Smooth muscle cell (in vitro differentiated cells): ENCODE results near the gene ATPAF2. TPM values are rescaled to one million over a fixed set of nuclear protein-coding genes. Genes with fewer than 3 reads are reported as not detected.

Source experiments
- DNase-seq: peaks from one replicate; lab custom pipeline; 2025; ENCODE audit not compliant: unreplicated experiment; lab: John Stamatoyannopoulos, UW
- H2AFZ ChIP-seq: fragments of 200-600 bp; sonication (generic); 2 replicates; pipeline ENCODE4 v1.6.0; 2016; ENCODE audit warnings: antibody characterized with exemption, low read depth, mild to moderate bottlenecking
- H3F3A ChIP-seq: fragments of 200-600 bp; sonication (generic); 2 replicates; pipeline ENCODE4 v1.6.0; 2017; ENCODE audit warnings: antibody characterized with exemption, low read depth
- H3K27ac ChIP-seq: fragments of 200-600 bp; sonication (generic); 2 replicates; pipeline ENCODE4 v1.5.1; 2016; ENCODE audit warnings: low read depth, mild to moderate bottlenecking
- H3K27me3 ChIP-seq: fragments of 200-600 bp; sonication (generic); 2 replicates; pipeline ENCODE4 v1.6.1; 2016; ENCODE audit warnings: low read depth, mild to moderate bottlenecking
- H3K36me3 ChIP-seq: fragments of 200-600 bp; sonication (generic); 2 replicates; pipeline ENCODE4 v1.5.1; 2016; ENCODE audit warnings: low read depth
- H3K4me1 ChIP-seq: fragments of 200-600 bp; sonication (generic); 2 replicates; pipeline ENCODE4 v1.5.1; 2016; ENCODE audit warnings: low read depth
- H3K4me2 ChIP-seq: fragments of 200-600 bp; sonication (generic); 2 replicates; pipeline ENCODE4 v1.6.0; 2016; ENCODE audit warnings: mild to moderate bottlenecking
- H3K4me3 ChIP-seq: fragments of 200-600 bp; sonication (generic); 2 replicates; pipeline ENCODE4 v1.5.1; 2016; ENCODE audit warnings: mild to moderate bottlenecking
- H3K79me2 ChIP-seq: fragments of 200-600 bp; sonication (generic); 2 replicates; pipeline ENCODE4 v1.6.0; 2016; ENCODE audit warnings: low read depth, mild to moderate bottlenecking
- H3K9ac ChIP-seq: fragments of 200-600 bp; sonication (generic); 2 replicates; pipeline ENCODE4 v1.6.0; 2016; ENCODE audit warnings: low read depth
- H3K9me3 ChIP-seq: fragments of 200-600 bp; sonication (generic); replicated peaks from 2 replicates; pipeline ENCODE4 v1.5.1; 2016; ENCODE audit warnings: low read depth
- H4K20me1 ChIP-seq: fragments of 200-600 bp; sonication (generic); 2 replicates; pipeline ENCODE4 v1.6.0; 2016; ENCODE audit warnings: low read depth
- WGBS: methylation state at CpG from one replicate; pipeline ENCODE4 v1.1.7; 2016; ENCODE audit warnings: low lambda C conversion rate; 5-methylcytosine and 5-hydroxymethylcytosine counted together
- polyA plus RNA-seq: library from polyadenylated mRNA; unstranded; fragments of >200 nt; fragmentation: Nextera tagmentation; extraction: Ambion mirVana; gene quantifications from 2 replicates; pipeline ENCODE4 v1.2.1, GENCODE V29; 2016
- total RNA-seq: library from RNA; depleted of rRNA; stranded (reverse); fragments of >200 nt; gene quantifications from 2 replicates; pipeline ENCODE4 v1.2.3, GENCODE V29; 2014
- TF ChIP-seq, protein P1 (sequence below): fragments of 200-600 bp; sonication (generic); IDR thresholded peaks from 2 replicates; pipeline ENCODE4 v1.5.1; 2017; ENCODE audit warnings: borderline replicate concordance, mild to moderate bottlenecking, antibody characterized with exemption; ENCODE audit not compliant: insufficient read depth, poor library complexity, severe bottlenecking

The ATPAF2 gene
- total RNA-seq = 9.8 and 32.3 TPM in 2 replicates
- 31.0 and 51.9 TPM in 2 replicates for polyA plus RNA-seq

DNA sequence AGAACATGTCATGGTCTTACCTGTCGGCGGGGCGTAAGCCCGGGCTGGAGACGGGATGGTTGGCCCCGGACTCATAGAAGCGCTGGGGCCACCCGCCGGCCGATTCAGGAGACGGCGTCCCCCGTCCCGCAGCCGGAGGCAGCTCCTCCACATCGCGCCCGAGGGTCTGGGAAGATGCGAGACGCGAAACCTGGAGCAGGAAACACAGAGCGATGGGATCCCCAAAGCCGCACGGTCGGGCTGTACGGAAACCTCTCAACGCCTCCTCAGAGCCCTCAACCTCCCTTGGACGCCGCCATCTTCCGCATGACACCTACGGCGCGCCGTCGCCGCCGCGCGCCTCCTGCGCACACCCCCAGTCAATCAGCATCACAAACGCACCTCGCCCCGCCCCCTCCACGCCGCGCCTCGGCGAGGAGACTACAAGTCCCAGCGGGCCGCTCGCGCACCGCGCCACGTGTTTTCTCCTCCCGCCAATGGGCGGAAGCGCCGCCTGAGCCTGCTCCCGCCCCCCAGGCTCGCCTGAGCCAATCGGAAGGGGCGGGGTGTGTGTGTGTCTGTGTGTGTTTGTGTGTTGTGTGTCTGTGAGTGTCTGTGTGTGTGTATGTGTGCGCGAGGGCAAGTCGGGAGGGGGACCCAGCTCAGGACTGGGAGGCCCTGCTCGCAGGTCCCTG, at the start of gene ATPAF2, which contains the start of gene GID4:
TSS of gene ATPAF2 (minus strand) at position 308 of the 674 bp plus-strand sequence. CDS start at position 153, 155 bp downstream.
TSS of gene GID4 (plus strand) at position 548 of the 674 bp plus-strand sequence. CDS start at position 605, 57 bp downstream.
- no peaks in the 10 kb centered on the region for H3K9me3 ChIP-seq
- no peaks in the 10 kb centered on the region for H3K27me3 ChIP-seq
- TF ChIP-seq, protein P1, sequence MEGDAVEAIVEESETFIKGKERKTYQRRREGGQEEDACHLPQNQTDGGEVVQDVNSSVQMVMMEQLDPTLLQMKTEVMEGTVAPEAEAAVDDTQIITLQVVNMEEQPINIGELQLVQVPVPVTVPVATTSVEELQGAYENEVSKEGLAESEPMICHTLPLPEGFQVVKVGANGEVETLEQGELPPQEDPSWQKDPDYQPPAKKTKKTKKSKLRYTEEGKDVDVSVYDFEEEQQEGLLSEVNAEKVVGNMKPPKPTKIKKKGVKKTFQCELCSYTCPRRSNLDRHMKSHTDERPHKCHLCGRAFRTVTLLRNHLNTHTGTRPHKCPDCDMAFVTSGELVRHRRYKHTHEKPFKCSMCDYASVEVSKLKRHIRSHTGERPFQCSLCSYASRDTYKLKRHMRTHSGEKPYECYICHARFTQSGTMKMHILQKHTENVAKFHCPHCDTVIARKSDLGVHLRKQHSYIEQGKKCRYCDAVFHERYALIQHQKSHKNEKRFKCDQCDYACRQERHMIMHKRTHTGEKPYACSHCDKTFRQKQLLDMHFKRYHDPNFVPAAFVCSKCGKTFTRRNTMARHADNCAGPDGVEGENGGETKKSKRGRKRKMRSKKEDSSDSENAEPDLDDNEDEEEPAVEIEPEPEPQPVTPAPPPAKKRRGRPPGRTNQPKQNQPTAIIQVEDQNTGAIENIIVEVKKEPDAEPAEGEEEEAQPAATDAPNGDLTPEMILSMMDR = no peak
- peaks cover 58% of the 10 kb centered on the region for H3K79me2 ChIP-seq
- H3K4me2 ChIP-seq = peak within 1 kb of the TSS; percentile 95
- H3K4me3 ChIP-seq = peak within 1 kb of the TSS; percentile 84
- H3K9ac ChIP-seq = peak within 1 kb of the TSS; percentile 81
- H3K27ac ChIP-seq = peak within 1 kb of the TSS; percentile 30
- WGBS = 1% methylated on average over 62 of the region's 67 CpGs
- DNase-seq = peak; percentile 96
- peaks cover 16% of the 10 kb centered on the region for H4K20me1 ChIP-seq
- H3F3A ChIP-seq = no peaks in the 10 kb centered on the region
- H3K36me3 ChIP-seq = no peaks in the 10 kb centered on the region
- peak within 1 kb of the TSS; percentile 97 for H2AFZ ChIP-seq
- peaks cover 14% of the 10 kb centered on the region for H3K4me1 ChIP-seq

DNA sequence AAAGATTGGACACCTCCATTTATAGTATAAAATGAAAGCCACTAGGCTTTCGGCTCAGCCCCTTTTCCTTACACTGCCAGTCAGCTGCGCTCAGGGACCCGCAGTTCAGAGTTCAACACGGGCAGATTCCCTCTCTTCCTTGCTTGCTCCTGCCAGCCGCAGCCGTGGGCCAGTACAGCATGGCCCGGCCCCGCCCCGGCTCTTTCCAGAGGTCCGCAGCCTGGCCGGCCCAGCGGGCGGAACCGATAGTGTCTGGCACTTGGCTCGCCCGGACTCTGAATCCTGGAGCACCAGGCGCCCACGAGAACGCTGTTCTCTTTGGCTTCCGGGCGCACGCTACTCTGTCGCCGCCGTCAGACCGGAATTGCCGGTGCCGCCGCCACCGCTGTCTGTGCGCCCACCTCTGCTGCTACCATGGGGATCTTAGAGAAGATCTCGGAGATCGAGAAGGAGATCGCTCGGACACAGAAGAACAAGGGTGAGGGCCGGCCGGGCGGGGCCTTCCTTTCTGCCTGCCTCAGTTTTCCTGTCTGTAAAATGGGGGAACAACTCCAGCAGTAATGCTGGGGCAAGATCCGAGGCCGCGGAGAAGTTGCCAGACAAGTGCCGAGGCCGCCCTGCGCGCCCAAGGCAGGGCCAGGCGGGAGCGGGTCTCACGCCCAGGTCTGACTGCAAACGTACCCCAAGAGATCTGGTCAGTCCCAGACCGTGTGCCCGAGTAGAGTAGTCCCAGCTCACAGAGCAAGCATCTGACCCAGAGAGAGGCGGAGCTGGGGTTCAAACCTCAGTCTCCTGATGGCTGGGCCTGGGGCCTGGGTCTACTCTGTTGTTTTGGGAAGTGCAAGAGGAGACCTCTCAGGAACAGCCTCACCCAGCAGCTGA, 48.9 kb upstream of the ATPAF2 start, which contains the start of gene DRG2:
TSS of gene DRG2 (plus strand) at position 339 of the 882 bp plus-strand sequence. CDS start at position 415, 76 bp downstream.
- H3K27me3 ChIP-seq = no peaks in the 10 kb centered on the region
- peak within 1 kb of the TSS; percentile 71 for H2AFZ ChIP-seq
- peaks cover 5% of the 10 kb centered on the region for H3K79me2 ChIP-seq
- no peaks in the 10 kb centered on the region for H3K9me3 ChIP-seq
- H3K9ac ChIP-seq = peak within 1 kb of the TSS; percentile 83
- H3K36me3 ChIP-seq = no peaks in the 10 kb centered on the region
- H3K4me2 ChIP-seq = peak within 1 kb of the TSS; percentile 86
- no peaks in the 10 kb centered on the region for H4K20me1 ChIP-seq
- H3F3A ChIP-seq = no peaks in the 10 kb centered on the region
- peak within 1 kb of the TSS; percentile 84 for H3K4me3 ChIP-seq
- H3K4me1 ChIP-seq = peaks cover 7% of the 10 kb centered on the region
- 3% methylated on average over 52 of the region's 52 CpGs for WGBS
- peak; percentile 75 for DNase-seq
- H3K27ac ChIP-seq = peak within 1 kb of the TSS; percentile 63
- TF ChIP-seq, protein P1 = no peak

DNA sequence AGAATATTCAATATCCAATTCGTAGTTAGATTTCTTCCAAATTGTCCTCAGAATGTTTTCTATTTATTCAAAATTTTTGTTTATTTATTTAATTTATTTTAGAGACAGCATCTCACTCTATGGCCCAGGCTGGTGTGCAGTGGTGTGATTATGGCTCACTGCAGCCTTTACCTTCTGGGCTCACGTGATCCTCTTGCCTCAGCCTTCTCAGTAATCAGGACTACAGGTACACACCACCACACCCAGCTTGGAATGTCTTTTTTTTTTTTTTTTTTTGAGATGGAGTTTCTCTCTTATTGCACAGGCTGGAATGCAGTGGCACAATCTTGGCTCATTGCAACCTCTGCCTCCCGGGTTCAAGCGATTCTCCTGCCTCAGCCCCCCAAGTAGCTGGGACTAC, 45.3 kb upstream of the ATPAF2 start:
- TF ChIP-seq, protein P1 = no peak
- H3F3A ChIP-seq = no peaks in the 10 kb centered on the region
- H3K4me1 ChIP-seq = peaks cover 7% of the 10 kb centered on the region
- DNase-seq = no peak
- WGBS = 90% methylated on average over 4 of the region's 4 CpGs
- H3K4me2 ChIP-seq = no peak overlapping the region
- no peaks in the 10 kb centered on the region for H3K9me3 ChIP-seq
- H3K27me3 ChIP-seq = no peaks in the 10 kb centered on the region
- no peak overlapping the region for H3K4me3 ChIP-seq
- no peak overlapping the region for H3K27ac ChIP-seq
- H3K79me2 ChIP-seq = peaks cover 5% of the 10 kb centered on the region
- no peaks in the 10 kb centered on the region for H3K36me3 ChIP-seq
- H4K20me1 ChIP-seq = no peaks in the 10 kb centered on the region
- no peak overlapping the region for H3K9ac ChIP-seq
- no peak overlapping the region for H2AFZ ChIP-seq
